K562 (cell line): ENCODE measurements around the gene WDHD1. TPM values are rescaled to one million over a fixed set of nuclear protein-coding genes. Genes with fewer than 3 reads are reported as not detected.

ENCODE experiments used
- ARID3B ChIP-seq: fragments of 250-450 bp; sonication (Bioruptor Pico); IDR thresholded peaks from 2 replicates; pipeline ENCODE4 v1.4.0; 2020; ENCODE audit warnings: borderline replicate concordance
- CBX1 ChIP-seq: sonication (generic); IDR thresholded peaks from 2 replicates; pipeline ENCODE4 v1.6.1; 2016; ENCODE audit warnings: antibody characterized with exemption, low read depth, mild to moderate bottlenecking
- CHCHD3 ChIP-seq: fragments of 250-450 bp; sonication (Bioruptor Pico); IDR thresholded peaks from 2 replicates; pipeline ENCODE4 v2.1.2; 2022; ENCODE audit warnings: mild to moderate bottlenecking
- ETS1 ChIP-seq: conservative IDR thresholded peaks from 2 replicates; pipeline ENCODE4 v1.6.1; 2011; ENCODE audit warnings: low read depth, mild to moderate bottlenecking, low read length; ENCODE audit not compliant: control insufficient read depth
- ETS2 ChIP-seq: IDR thresholded peaks from 2 replicates; pipeline ENCODE4 v1.6.1; 2016; ENCODE audit warnings: borderline replicate concordance, missing genetic modification characterization, mild to moderate bottlenecking, moderate library complexity, missing compliant biosample characterization; ENCODE audit not compliant: poor library complexity, severe bottlenecking
- HBP1 ChIP-seq: fragments of 450-650 bp; formaldehyde crosslinking; IDR thresholded peaks from 2 replicates; pipeline ENCODE4 v1.4.0; 2022; ENCODE audit warnings: missing genetic modification characterization
- HNRNPUL1 ChIP-seq: fragments of 200-400 bp; formaldehyde crosslinking; IDR thresholded peaks from 2 replicates; pipeline ENCODE4 v1.6.1; 2017; ENCODE audit warnings: low read length
- ILK ChIP-seq: fragments of 450-650 bp; IDR thresholded peaks from 2 replicates; pipeline ENCODE4 v1.6.1; 2016; ENCODE audit warnings: missing genetic modification characterization, low read depth, mild to moderate bottlenecking, missing compliant biosample characterization, moderate library complexity, borderline replicate concordance
- MXD1 ChIP-seq: fragments of 250-450 bp; sonication (Bioruptor Pico); IDR thresholded peaks from 2 replicates; pipeline ENCODE4 v1.8.0; 2021; ENCODE audit warnings: borderline replicate concordance, mild to moderate bottlenecking, moderate library complexity; ENCODE audit not compliant: poor library complexity, severe bottlenecking
- PCBP2 ChIP-seq: fragments of 200-400 bp; formaldehyde crosslinking; IDR thresholded peaks from 2 replicates; pipeline ENCODE4 v1.6.1; 2018; ENCODE audit warnings: low read length, low read depth, mild to moderate bottlenecking, moderate library complexity; ENCODE audit not compliant: poor library complexity, severe bottlenecking
- PTTG1 ChIP-seq: fragments of 450-650 bp; IDR thresholded peaks from 2 replicates; pipeline ENCODE4 v1.6.1; 2016; ENCODE audit warnings: low read depth, mild to moderate bottlenecking, missing genetic modification characterization, missing compliant biosample characterization
- RAD21 ChIP-seq, 2 experiments: fragments of 250-450 bp in 1 of 2; fragments of 450-650 bp in 1 of 2; sonication (Bioruptor Pico) in 1 of 2; formaldehyde crosslinking in 1 of 2; IDR thresholded peaks in 1 of 2; conservative IDR thresholded peaks in 1 of 2; 2 replicates each; pipeline versions ENCODE4 v1.4.0 to v1.8.0; 2020 to 2022; ENCODE audit warnings: mild to moderate bottlenecking in 2 of 2, moderate library complexity in 1 of 2
- RBM39 ChIP-seq: fragments of 200-400 bp; formaldehyde crosslinking; optimal IDR thresholded peaks from 2 replicates; pipeline ENCODE3; 2018; ENCODE audit warnings: low read depth, low read length
- RFX7 ChIP-seq: fragments of 250-450 bp; sonication (Bioruptor Pico); IDR thresholded peaks from 2 replicates; pipeline ENCODE4 v1.5.1; 2021; ENCODE audit warnings: mild to moderate bottlenecking
- SAP30 ChIP-seq: fragments of 200-600 bp; sonication (generic); IDR thresholded peaks from 2 replicates; pipeline ENCODE4 v1.6.1; 2012; ENCODE audit warnings: borderline replicate concordance, low read depth, mild to moderate bottlenecking, moderate library complexity, low read length, control low read depth, inconsistent platforms; ENCODE audit not compliant: insufficient read depth, poor library complexity, severe bottlenecking
- SMAD1 ChIP-seq: fragments of 150-350 bp; IDR thresholded peaks from 2 replicates; pipeline ENCODE4 v1.6.1; 2014; ENCODE audit warnings: low read length, low read depth; ENCODE audit not compliant: partially characterized antibody
- SMARCA4 ChIP-seq: fragments of 450-650 bp; IDR thresholded peaks from 2 replicates; pipeline ENCODE4 v1.6.1; 2016
- TGIF2 ChIP-seq: sonication (generic); formaldehyde crosslinking; IDR thresholded peaks from 2 replicates; pipeline ENCODE4 v1.8.1; 2022; ENCODE audit warnings: mild to moderate bottlenecking, missing genetic modification reagents, moderate library complexity
- VEZF1 ChIP-seq: fragments of 200-800 bp; sonication (Bioruptor generic); IDR thresholded peaks from 2 replicates; pipeline ENCODE4 v1.6.1; 2017; ENCODE audit warnings: missing genetic modification characterization, missing compliant biosample characterization
- WHSC1 ChIP-seq: IDR thresholded peaks from one replicate; pipeline ENCODE4 v1.6.1; 2012; ENCODE audit warnings: low read length, control low read depth, inconsistent platforms
- ZNF274 ChIP-seq: IDR thresholded peaks from 2 replicates; pipeline ENCODE4 v1.6.1; 2011; ENCODE audit warnings: low read depth, mild to moderate bottlenecking, low read length, moderate library complexity, borderline replicate concordance
- ZZZ3 ChIP-seq: fragments of 450-650 bp; IDR thresholded peaks from 2 replicates; pipeline ENCODE4 v1.6.1; 2016; ENCODE audit warnings: antibody characterized with exemption, mild to moderate bottlenecking, moderate library complexity
- polyA plus RNA-seq, 8 experiments: library from polyadenylated mRNA; depleted of rRNA in 4 of 8; stranded (reverse) in 5 of 8; unstranded in 3 of 8; fragments of >200 nt; fragmentation: Nextera tagmentation in 2 of 8; fragmentation: Illumina TruSeq in 1 of 8; extraction: Ambion mirVana in 2 of 8; extraction: Trizol in 1 of 8; gene quantifications; 2 replicates each; pipeline versions ENCODE4 v1.2.1 to v1.2.3, GENCODE V29; 2011 to 2014; ENCODE audit warnings: inconsistent platforms in 1 of 8, missing spikeins in 1 of 8
- total RNA-seq, 7 experiments: library from RNA; depleted of rRNA in 6 of 7; stranded (reverse); fragments of >200 nt in 6 of 7; fragmentation: Illumina TruSeq in 2 of 7; extraction: Trizol in 2 of 7; gene quantifications; 2 replicates each; pipeline versions ENCODE4 v1.2.1 to v1.2.3, GENCODE V29; 2011 to 2021; ENCODE audit warnings: low replicate concordance in 1 of 7

Gene WDHD1
- total and polyA plus RNA-seq, 9 of the 15 experiments (the other 6 are each of a cell fraction or from before 2014, with no cell fraction given) = 11.7 to 39.1 (median 30.0) TPM

GRCh38 chr14:55051165-55051422, 24.2 kb upstream of the WDHD1 start (continued):
- no peak for TF ChIP-seq VEZF1 (CRISPR knock-in tag)
- TF ChIP-seq ZZZ3 = no peak
- no peak for TF ChIP-seq ETS2 (tag)
- no peak for TF ChIP-seq MXD1
- no peak for TF ChIP-seq WHSC1
- TF ChIP-seq PCBP2 = no peak
- no peak for TF ChIP-seq ARID3B (CRISPR knock-in tag)
- no peak for TF ChIP-seq TGIF2
- TF ChIP-seq ETS1 = no peak
- no peak for TF ChIP-seq CBX1
- TF ChIP-seq RAD21 (CRISPR knock-in tag; conservative IDR thresholded peaks at IDR 0.05 in 1 of 2, IDR thresholded peaks at IDR 0.05 in 1 of 2) = no peak
- TF ChIP-seq SMAD1 = no peak
- TF ChIP-seq SAP30 = no peak
- no peak for TF ChIP-seq HBP1 (CRISPR knock-in tag)
- no peak for TF ChIP-seq ILK (tag)
- peak; percentile 14; the same call in 1 of the 2 replicates for TF ChIP-seq SMARCA4
- no peak for TF ChIP-seq HNRNPUL1
- no peak for TF ChIP-seq RFX7 (CRISPR knock-in tag)
- TF ChIP-seq RBM39 = no peak
- no peak for TF ChIP-seq ZNF274
- no peak for TF ChIP-seq CHCHD3 (CRISPR knock-in tag)
- TF ChIP-seq PTTG1 = no peak
